Kidney tubule cell (primary cell): ENCODE data around the gene GPATCH2.

ENCODE experiments used
- DNase-seq: peaks from one replicate; pipeline ENCODE4 v3.0.0-alpha.2; 2018; ENCODE audit warnings: low spot score

The GPATCH2 gene

GRCh38 chr1:217630711-217631591, at the start of gene GPATCH2, which contains the start of gene SPATA17:
Gene GPATCH2, minus strand, starts transcription at chr1:217631090. Its CDS starts 119 bp downstream, at chr1:217630971.
Gene SPATA17, plus strand, starts transcription at chr1:217631344. Its CDS starts 35 bp downstream, at chr1:217631379.
- peak; percentile 92 for DNase-seq

- DNase-seq, result no peak
These were observed 43.3 kb upstream of the GPATCH2 start for GRCh38 chr1:217674028-217674729.

- no peak for DNase-seq
These were observed 42.5 kb upstream of the GPATCH2 start for GRCh38 chr1:217673387-217673786.

GRCh38 chr1:217668351-217668940, 37.6 kb upstream of the GPATCH2 start:
- no peak for DNase-seq

- DNase-seq, result no peak
These were observed 30.5 kb upstream of the GPATCH2 start for GRCh38 chr1:217661407-217661806.

GRCh38 chr1:217660353-217661062, 29.6 kb upstream of the GPATCH2 start:
- peak; percentile 96 for DNase-seq

- no peak for DNase-seq
These were observed 19.8 kb upstream of the GPATCH2 start for GRCh38 chr1:217650674-217651073.

GRCh38 chr1:217647791-217648190, 16.9 kb upstream of the GPATCH2 start:
- DNase-seq, result no peak

GRCh38 chr1:217642455-217642854, 11.6 kb upstream of the GPATCH2 start:
- no peak for DNase-seq

- DNase-seq, result peak; percentile 35
These were observed 3.5 kb downstream of the GPATCH2 start for GRCh38 chr1:217627431-217627830.

GRCh38 chr1:217626321-217626720, 4.6 kb downstream of the GPATCH2 start:
- no peak for DNase-seq

GRCh38 chr1:217622042-217622441, 8.8 kb downstream of the GPATCH2 start:
- DNase-seq, result no peak

- peak; percentile 7 for DNase-seq
These were observed 10.1 kb downstream of the GPATCH2 start for GRCh38 chr1:217620814-217621213.

GRCh38 chr1:217617126-217617525, 13.8 kb downstream of the GPATCH2 start:
- no peak for DNase-seq

GRCh38 chr1:217614200-217614712, 16.6 kb downstream of the GPATCH2 start:
- no peak for DNase-seq

- DNase-seq, result no peak
These were observed 25.5 kb downstream of the GPATCH2 start for GRCh38 chr1:217605390-217605789.

GRCh38 chr1:217602380-217602779, 28.5 kb downstream of the GPATCH2 start:
- no peak for DNase-seq

GRCh38 chr1:217599154-217599553, 31.7 kb downstream of the GPATCH2 start:
- DNase-seq, result no peak

GRCh38 chr1:217590598-217590997, 40.3 kb downstream of the GPATCH2 start:
- no peak for DNase-seq

- no peak for DNase-seq
These were observed 44.3 kb downstream of the GPATCH2 start for GRCh38 chr1:217586586-217586985.

GRCh38 chr1:217585577-217585976, 45.3 kb downstream of the GPATCH2 start:
- no peak for DNase-seq
